ENCODE results near the gene SLC6A20. TPM values are rescaled to one million over a fixed set of nuclear protein-coding genes. Genes with fewer than 3 reads are reported as not detected.

SLC6A20 gene
- total RNA-seq, 4 donors from 2014 or later: 0.13 to 0.22 TPM; not detected in 2

DNA sequence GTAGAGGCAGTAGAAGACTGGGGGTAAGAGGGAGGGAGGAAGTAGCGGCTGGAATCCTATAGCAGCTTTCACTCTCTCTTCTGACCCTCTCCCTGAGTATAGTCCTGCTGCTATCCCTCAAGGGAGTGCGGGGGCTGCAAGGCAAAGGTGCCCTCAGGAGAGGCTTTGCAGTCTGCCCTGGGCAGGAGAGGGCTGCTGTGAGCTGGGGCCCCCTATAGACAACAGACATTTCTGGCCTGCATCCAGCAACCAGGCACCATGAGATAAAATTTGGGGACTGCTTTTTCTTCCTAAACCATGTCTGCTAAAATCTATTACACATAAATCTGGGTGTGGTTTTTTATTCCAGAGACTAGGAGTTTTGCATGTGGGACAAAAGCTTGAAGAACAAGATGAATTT is 59.1 kb downstream of the SLC6A20 start:
- H3K4me3 ChIP-seq (replicated peaks in 1 of 3): no peak overlapping the region
- no peak for DNase-seq
- 92 to 100% methylated on average over 2 of the region's 2 CpGs for WGBS, 2 donors
- intact Hi-C loops (cut with DNase I): no loop called here
- peaks cover 45 to 72% of the 10 kb centered on the region in 2 donors for H3K36me3 ChIP-seq
- H3K27me3 ChIP-seq: no peaks in the 10 kb centered on the region
- TF ChIP-seq, protein P1, sequence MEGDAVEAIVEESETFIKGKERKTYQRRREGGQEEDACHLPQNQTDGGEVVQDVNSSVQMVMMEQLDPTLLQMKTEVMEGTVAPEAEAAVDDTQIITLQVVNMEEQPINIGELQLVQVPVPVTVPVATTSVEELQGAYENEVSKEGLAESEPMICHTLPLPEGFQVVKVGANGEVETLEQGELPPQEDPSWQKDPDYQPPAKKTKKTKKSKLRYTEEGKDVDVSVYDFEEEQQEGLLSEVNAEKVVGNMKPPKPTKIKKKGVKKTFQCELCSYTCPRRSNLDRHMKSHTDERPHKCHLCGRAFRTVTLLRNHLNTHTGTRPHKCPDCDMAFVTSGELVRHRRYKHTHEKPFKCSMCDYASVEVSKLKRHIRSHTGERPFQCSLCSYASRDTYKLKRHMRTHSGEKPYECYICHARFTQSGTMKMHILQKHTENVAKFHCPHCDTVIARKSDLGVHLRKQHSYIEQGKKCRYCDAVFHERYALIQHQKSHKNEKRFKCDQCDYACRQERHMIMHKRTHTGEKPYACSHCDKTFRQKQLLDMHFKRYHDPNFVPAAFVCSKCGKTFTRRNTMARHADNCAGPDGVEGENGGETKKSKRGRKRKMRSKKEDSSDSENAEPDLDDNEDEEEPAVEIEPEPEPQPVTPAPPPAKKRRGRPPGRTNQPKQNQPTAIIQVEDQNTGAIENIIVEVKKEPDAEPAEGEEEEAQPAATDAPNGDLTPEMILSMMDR (IDR thresholded peaks at IDR 0.05): no peak
- TF ChIP-seq POLR2A (IDR thresholded peaks at IDR 0.05): no peak
- no peak overlapping the region for H3K27ac ChIP-seq
- H3K4me1 ChIP-seq: no peaks in the 10 kb centered on the region
- H3K9me3 ChIP-seq: no peaks in the 10 kb centered on the region

DNA sequence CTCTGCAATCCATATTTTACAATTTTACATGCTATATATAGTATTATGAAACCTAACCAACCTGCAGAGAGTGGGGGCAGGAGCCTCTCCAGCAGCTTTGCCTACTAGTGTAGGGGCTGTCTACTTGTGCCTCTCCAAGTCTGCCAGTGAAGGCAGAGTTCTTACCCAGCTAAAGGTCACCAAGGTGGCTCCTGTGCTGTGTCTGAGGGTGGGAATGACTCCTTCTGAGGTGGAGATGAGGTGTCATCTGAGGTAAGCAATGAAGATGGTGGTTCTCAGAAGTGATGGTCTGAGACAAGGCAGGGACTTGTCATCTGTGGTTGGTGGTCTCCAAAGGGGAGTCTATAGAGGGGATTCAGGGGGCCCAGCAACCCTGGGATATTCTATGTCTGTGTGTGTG is 59.6 kb downstream of the SLC6A20 start:
- Histone ChIP-seq H3K36me3 (peaks cover 45 to 78% of the 10 kb centered on the region in 2 donors), H3K27me3 (no peaks in the 10 kb centered on the region), H3K9me3 (no peaks in the 10 kb centered on the region)

DNA sequence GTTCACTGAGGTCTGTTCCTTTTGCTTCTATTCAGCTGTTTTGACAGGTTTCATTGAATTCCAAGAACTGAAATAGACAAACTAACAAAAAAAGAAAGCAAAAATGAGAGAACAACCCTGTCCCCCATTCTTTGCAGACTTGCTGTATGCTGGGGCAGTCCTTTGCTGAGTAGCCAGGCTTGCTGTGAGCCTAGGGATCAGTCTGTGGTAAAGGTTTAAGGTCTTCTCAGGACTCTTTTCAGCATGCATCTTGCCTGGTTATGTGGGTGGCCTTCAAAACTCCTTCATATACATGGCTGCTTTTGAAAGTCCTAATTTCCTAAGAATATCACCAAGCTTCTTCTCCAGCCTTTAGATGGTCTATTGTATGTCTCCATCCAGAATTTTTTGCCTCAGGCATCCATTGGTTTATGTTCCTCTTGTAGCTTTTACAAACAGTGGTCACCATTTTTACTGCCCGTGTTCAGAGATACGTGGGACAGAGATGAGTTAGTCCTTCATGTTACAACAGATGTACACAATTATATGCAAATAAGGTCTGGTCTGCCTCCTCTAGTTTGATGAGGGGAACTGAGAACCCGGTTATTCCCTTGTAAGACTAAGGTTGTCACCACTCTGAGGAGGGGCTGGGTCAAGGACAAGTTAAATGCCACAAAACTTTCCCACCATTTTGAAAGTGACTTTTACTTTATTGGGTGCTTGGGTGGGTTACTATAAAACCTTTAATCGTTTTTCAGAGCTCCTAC is 65.8 kb downstream of the SLC6A20 start:
- Histone ChIP-seq H3K9me3 (no peaks in the 10 kb centered on the region), H3K36me3 (peaks cover 12 to 31% of the 10 kb centered on the region in 2 donors), H3K27me3 (no peaks in the 10 kb centered on the region), H3K4me3 (replicated peaks in 1 of 3) (no peak overlapping the region), H3K27ac (no peak overlapping the region), H3K4me1 (no peaks in the 10 kb centered on the region)
- DNase-seq: no peak
- intact Hi-C loops (cut with DNase I): no loop called here
- whole genome bisulfite sequencing, 2 donors: 88 to 95% methylated on average over 4 of the region's 4 CpGs
- no peak for TF ChIP-seq POLR2A (IDR thresholded peaks at IDR 0.05)
- TF ChIP-seq, protein P1 (IDR thresholded peaks at IDR 0.05): no peak

More for the DNA sequence above, 59.6 kb downstream of the SLC6A20 start:
- TF ChIP-seq POLR2A (IDR thresholded peaks at IDR 0.05): no peak
- TF ChIP-seq, protein P1 (IDR thresholded peaks at IDR 0.05): no peak
- Histone ChIP-seq H3K4me3 (replicated peaks in 1 of 3) (no peak overlapping the region), H3K27ac (no peak overlapping the region), H3K4me1 (no peaks in the 10 kb centered on the region)
- no peak for DNase-seq
- intact Hi-C loops (cut with DNase I): no loop called here

DNA sequence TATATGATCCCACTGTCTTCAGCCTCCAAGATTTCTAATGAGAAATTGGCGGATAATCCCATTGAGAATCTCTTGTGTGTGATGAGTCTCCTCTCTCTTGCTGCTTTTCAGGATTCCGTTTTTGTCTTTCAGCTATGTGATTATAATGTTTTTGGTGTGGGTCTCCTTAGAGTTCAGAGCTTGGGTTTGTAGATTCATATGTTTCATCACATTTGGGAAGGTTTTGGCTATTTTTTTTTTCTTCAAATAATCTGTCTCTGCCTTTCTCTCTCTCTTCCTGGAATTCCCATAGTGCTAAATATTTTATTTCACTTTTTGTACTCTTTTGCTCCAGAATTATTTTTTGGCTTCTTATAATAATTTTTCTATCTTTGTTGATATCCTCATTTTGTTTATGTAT is 66.7 kb downstream of the SLC6A20 start:
- H3K9me3 ChIP-seq: no peaks in the 10 kb centered on the region
- WGBS, 2 donors: 97 to 99% methylated on average over 2 of the region's 2 CpGs
- DNase-seq: no peak
- H3K27ac ChIP-seq: no peak overlapping the region
- no peak overlapping the region for H3K4me3 ChIP-seq (replicated peaks in 1 of 3)
- peaks cover 7 to 28% of the 10 kb centered on the region in 2 donors for H3K36me3 ChIP-seq
- intact Hi-C loops (cut with DNase I): no loop called here
- no peaks in the 10 kb centered on the region for H3K4me1 ChIP-seq
- TF ChIP-seq POLR2A (IDR thresholded peaks at IDR 0.05): no peak
- TF ChIP-seq, protein P1 (IDR thresholded peaks at IDR 0.05): no peak
- no peaks in the 10 kb centered on the region for H3K27me3 ChIP-seq

DNA sequence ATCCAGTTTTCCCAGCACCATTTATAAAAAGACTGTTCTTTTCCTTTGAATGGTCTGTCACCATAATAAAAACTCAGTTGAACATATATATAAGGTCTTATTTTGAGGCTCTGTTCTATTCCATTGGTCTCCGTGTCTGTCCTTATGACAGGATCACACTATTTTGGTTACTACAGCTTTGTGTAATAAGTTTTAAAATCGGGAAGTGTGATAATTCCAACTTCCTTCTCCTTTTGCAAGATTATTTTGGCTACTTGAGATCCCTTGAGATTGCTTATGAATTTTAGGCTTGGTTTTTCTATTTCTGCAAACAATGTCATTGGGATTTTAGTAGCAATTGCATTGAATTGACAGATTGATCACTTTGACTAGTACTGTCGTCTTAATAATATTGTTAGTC is 71.4 kb downstream of the SLC6A20 start:
- Histone ChIP-seq H3K36me3 (peaks cover 0 to 21% of the 10 kb centered on the region in 2 donors), H3K4me1 (peaks cover 0 to 6% of the 10 kb centered on the region in 2 donors), H3K9me3 (no peaks in the 10 kb centered on the region), H3K27me3 (no peaks in the 10 kb centered on the region), H3K27ac (no peak overlapping the region), H3K4me3 (replicated peaks in 1 of 3) (no peak overlapping the region)
- 88% methylated on average over 3 of the region's 3 CpGs for WGBS, 2 donors
- no peak for DNase-seq
- TF ChIP-seq, protein P1 (IDR thresholded peaks at IDR 0.05): no peak
- no peak for TF ChIP-seq POLR2A (IDR thresholded peaks at IDR 0.05)
- intact Hi-C loops (cut with DNase I): no loop called here
